ENCODE results near the gene PDGFB. TPM values are rescaled to one million over a fixed set of nuclear protein-coding genes. Genes with fewer than 3 reads are reported as not detected.
A peak's percentile ranks its signal among the peaks of the same experiment; 100 is the strongest.

PDGFB gene
- total RNA-seq, 1 donor from 2014 or later = 1.1 TPM

DNA sequence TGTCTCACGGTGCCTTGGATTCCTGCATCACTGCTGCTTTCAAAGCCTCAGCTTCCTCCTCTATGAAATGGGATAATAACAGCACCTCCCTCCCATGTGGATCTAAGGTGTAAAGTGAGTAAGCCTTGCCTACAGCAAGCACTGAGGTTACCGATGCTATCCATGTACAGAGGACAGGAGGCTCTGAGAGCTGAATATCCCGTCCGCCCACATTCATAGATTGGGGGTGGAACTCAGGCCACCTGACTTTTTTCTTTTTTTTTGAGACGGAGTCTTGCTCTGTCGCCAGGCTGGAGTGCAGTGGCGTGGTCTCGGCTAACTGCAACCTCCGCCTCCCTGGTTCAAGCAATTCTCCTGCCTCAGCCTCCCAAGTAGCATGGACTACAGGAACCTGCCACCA is 12.5 kb downstream of the PDGFB start:
- Histone ChIP-seq H3K36me3 (ENCODE audit: control insufficient read depth, insufficient read depth, low read length) (no peaks in the 10 kb centered on the region), H3K27me3 (ENCODE audit: control insufficient read depth, insufficient read depth, low read length) (no peaks in the 10 kb centered on the region), H3K4me3 (ENCODE audit: low read depth, low read length) (no peak overlapping the region)
- DNase-seq (ENCODE audit: low read depth) (no peak), FAIRE-seq (no peak)
- TF ChIP-seq, protein P1, sequence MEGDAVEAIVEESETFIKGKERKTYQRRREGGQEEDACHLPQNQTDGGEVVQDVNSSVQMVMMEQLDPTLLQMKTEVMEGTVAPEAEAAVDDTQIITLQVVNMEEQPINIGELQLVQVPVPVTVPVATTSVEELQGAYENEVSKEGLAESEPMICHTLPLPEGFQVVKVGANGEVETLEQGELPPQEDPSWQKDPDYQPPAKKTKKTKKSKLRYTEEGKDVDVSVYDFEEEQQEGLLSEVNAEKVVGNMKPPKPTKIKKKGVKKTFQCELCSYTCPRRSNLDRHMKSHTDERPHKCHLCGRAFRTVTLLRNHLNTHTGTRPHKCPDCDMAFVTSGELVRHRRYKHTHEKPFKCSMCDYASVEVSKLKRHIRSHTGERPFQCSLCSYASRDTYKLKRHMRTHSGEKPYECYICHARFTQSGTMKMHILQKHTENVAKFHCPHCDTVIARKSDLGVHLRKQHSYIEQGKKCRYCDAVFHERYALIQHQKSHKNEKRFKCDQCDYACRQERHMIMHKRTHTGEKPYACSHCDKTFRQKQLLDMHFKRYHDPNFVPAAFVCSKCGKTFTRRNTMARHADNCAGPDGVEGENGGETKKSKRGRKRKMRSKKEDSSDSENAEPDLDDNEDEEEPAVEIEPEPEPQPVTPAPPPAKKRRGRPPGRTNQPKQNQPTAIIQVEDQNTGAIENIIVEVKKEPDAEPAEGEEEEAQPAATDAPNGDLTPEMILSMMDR (IDR thresholded peaks at IDR 0.05; ENCODE audit: insufficient read depth, low read length, severe bottlenecking) = no peak

DNA sequence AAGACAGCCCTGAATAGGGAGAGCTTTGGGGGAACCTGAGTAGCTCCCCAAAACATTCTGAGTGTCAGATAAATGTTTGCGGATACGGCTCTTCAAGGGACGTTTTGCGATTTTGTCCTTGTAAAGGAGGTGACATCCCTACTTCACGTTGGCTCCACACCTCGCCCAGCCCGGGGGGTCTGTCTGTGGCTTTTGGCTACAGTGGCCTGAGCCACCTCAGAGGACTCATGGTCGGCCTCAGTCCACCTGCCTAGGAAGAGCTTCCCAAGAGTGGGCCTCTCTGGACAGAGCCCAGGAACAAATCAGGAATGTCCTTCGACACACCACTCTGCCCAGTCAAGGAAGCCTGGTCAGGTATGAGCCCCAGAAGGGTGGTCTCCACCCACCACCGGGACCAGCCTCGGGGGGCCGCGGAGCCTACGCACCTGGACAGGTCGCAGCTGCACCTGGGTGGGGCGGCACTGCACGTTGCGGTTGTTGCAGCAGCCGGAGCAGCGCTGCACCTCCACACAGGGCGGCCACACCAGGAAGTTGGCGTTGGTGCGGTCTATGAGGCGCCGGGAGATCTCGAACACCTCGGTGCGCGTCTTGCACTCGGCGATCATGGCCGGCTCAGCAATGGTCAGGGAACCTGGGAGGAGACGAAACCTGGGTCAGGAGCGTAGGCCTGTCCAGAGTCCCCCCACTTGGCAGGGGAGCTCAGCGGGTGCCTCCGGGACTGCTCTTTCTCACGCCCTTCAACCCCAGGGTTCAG is 13.4 kb downstream of the PDGFB start:
- Histone ChIP-seq H3K4me3 (ENCODE audit: low read depth, low read length) (no peak overlapping the region), H3K27me3 (ENCODE audit: control insufficient read depth, insufficient read depth, low read length) (no peaks in the 10 kb centered on the region), H3K36me3 (ENCODE audit: control insufficient read depth, insufficient read depth, low read length) (no peaks in the 10 kb centered on the region)
- TF ChIP-seq, protein P1 (IDR thresholded peaks at IDR 0.05; ENCODE audit: insufficient read depth, low read length, severe bottlenecking) = no peak
- FAIRE-seq (no peak), DNase-seq (ENCODE audit: low read depth) (no peak)

DNA sequence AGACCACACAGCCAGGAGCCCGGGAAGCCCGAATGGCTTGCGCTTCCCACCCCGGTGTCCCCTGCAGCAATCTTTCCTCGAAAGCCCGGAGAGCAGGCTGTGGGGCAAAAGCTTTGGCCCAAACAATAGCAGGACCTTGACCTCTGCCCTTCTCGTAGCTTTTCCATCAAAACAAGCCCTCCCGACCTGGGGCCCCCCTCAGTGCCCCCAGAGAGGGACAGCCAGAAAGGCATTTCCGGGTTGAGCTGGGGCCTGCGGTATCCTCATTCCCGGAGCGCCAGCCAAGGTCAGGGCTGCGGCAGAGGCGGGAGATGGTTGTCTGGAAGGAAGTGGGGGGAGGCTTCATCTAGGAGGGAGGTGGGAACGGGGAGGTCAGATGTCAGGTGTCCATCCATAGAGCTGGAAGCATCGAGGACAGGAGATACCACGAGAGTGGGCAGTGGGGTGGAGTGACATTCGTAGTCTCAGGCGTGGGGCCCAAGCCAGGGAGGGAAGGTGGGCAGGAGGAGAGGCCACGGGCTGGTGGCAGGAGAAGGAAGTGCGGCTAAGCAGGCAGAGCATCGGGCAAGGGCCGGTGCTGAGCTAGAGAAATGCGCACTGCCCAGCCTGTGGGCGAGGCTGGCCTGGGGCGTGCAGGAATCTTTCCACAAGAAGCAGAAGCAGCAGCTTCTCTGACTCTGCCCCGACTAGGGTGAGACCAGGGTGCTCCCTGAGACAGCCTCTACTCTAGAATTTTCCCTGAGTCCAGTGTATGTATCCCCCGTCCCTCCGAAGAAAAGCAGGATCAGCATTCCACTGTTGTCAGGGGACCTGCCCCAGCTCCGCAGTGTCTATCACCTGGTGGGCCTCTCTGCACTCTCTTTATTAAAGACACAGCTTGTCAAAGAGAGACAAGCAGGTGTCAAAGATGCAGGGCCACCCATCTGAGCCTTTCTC is 14.3 kb downstream of the PDGFB start:
- H3K27me3 ChIP-seq (ENCODE audit: control insufficient read depth, insufficient read depth, low read length) = no peaks in the 10 kb centered on the region
- peak; percentile 60 for FAIRE-seq

DNA sequence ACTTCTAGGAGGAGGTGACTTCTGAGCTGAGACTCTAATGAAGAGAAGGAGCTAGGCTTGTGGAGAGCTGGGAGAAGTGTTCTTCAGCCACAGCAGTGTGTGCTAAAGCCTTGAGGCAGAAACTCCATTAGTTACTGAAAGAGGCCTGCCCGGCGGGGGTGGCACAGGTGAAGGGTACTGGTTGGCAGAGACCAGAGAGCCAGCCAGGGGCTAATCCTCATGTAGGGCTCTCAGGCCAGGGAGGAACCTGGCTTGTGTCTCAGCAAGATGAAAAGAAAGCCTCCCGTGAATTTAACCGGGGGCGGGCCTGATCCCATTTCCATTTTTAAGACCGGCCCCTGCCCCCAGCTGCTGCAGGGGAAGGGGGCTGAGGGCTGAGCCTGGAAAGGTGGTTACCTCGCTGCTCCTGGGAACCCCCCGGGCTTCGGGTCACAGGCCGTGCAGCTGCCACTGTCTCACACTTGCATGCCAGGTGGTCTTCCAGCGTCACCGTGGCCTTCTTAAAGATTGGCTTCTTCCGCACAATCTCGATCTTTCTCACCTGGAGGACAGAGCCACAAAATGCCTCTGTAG is 15.0 kb downstream of the PDGFB start:
- FAIRE-seq (no peak), DNase-seq (ENCODE audit: low read depth) (no peak)
- Histone ChIP-seq H3K4me3 (ENCODE audit: low read depth, low read length) (no peak overlapping the region), H3K27me3 (ENCODE audit: control insufficient read depth, insufficient read depth, low read length) (no peaks in the 10 kb centered on the region), H3K36me3 (ENCODE audit: control insufficient read depth, insufficient read depth, low read length) (no peaks in the 10 kb centered on the region)
- TF ChIP-seq, protein P1 (IDR thresholded peaks at IDR 0.05; ENCODE audit: insufficient read depth, low read length, severe bottlenecking) = no peak

More for the DNA sequence above, 14.3 kb downstream of the PDGFB start:
- Histone ChIP-seq H3K36me3 (ENCODE audit: control insufficient read depth, insufficient read depth, low read length) (no peaks in the 10 kb centered on the region), H3K4me3 (ENCODE audit: low read depth, low read length) (no peak overlapping the region)
- TF ChIP-seq, protein P1 (IDR thresholded peaks at IDR 0.05; ENCODE audit: insufficient read depth, low read length, severe bottlenecking) = no peak
- no peak for DNase-seq (ENCODE audit: low read depth)

DNA sequence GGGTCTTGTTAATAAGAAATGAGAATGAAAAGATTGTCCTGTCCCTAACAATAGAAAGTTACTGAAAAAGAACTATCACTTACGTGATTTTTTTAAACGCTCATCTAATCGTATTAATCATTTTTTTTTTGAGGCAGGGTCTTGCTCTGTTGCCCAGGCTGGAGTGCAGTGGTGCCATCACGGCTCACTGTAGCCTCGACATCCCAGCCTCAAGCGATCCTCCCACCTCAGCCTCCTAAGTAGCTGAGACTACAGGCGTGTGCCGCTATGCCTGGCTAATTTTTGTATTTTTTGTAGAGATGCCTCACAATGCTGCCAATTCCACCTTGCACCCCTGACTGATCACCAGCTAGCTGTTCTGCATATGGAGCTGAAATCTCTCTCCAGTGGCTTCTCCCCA is 15.7 kb downstream of the PDGFB start:
- DNase-seq (ENCODE audit: low read depth) (no peak), FAIRE-seq (no peak)
- no peaks in the 10 kb centered on the region for H3K36me3 ChIP-seq (ENCODE audit: control insufficient read depth, insufficient read depth, low read length)
- H3K4me3 ChIP-seq (ENCODE audit: low read depth, low read length) = no peak overlapping the region
- TF ChIP-seq, protein P1 (IDR thresholded peaks at IDR 0.05; ENCODE audit: insufficient read depth, low read length, severe bottlenecking) = no peak
- H3K27me3 ChIP-seq (ENCODE audit: control insufficient read depth, insufficient read depth, low read length) = no peaks in the 10 kb centered on the region

All from bronchial epithelial cell (primary cell).